ENCODE results near the gene PNPLA6. TPM values are rescaled to one million over a fixed set of nuclear protein-coding genes. Genes with fewer than 3 reads are reported as not detected.

Gene PNPLA6
- polyA plus RNA-seq, 1 of the 3 experiments (the other 2 are of a cell fraction), result 90.5 TPM

DNA sequence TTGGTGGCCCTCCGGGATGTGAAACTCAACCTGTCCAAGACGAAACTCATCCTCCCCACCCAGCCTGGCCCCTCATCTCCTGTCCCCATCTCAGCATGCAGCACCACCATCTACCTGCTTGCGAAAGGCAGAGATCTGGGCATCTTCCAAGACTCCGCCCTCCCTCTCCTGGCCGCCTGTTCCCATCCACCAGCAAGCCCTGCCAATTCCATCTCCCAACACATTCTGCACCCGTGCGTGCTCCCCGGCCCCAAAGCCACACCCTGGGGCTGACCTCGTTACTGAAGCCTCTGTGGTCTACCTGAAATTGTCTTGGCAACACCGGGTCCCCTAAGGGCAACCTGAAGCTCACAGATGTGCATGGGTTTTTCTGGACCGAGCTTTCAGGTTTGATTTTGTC lies 46.9 kb downstream of the PNPLA6 start:
- ChIA-PET CTCF (interaction anchor here (1.6 to 3.1 kb wide), 2 partner anchors 14 to 98 kb away, joined by 6 to 20 read pairs; partner anchors contain the start of gene TRAPPC5), POLR2A (no interaction called here)
- H3K36me3 ChIP-seq (replicated peaks in 1 of 2; ENCODE audit: control insufficient read depth in 1 of 2, insufficient read depth in 2 of 2, low read length in 1 of 2), result no peaks in the 10 kb centered on the region
- TF ChIP-seq SIN3A (IDR thresholded peaks at IDR 0.05; ENCODE audit: borderline replicate concordance, low read depth, low read length), result no peak
- TF ChIP-seq MXI1 (IDR thresholded peaks at IDR 0.05; ENCODE audit: low read depth, low read length), result no peak
- TF ChIP-seq TAF1 (IDR thresholded peaks at IDR 0.05; ENCODE audit: borderline replicate concordance, low read depth, low read length), result no peak
- no peak for TF ChIP-seq YY1 (IDR thresholded peaks at IDR 0.05; ENCODE audit: low read depth)
- no peak overlapping the region for H3K27ac ChIP-seq (ENCODE audit: low read depth in 2 of 2, low read length in 1 of 2)
- H2AFZ ChIP-seq (ENCODE audit: low read depth), result no peak overlapping the region
- no peaks in the 10 kb centered on the region for H3K79me2 ChIP-seq (ENCODE audit: insufficient read depth)
- H3K4me2 ChIP-seq, result no peak overlapping the region
- H3F3A ChIP-seq (replicated peaks; ENCODE audit: insufficient read depth), result no peaks in the 10 kb centered on the region
- no peak for DNase-seq
- H4K20me1 ChIP-seq (ENCODE audit: insufficient read depth), result no peaks in the 10 kb centered on the region
- no peaks in the 10 kb centered on the region for H3K9me3 ChIP-seq
- H3K4me3 ChIP-seq (ENCODE audit: low read depth in 2 of 2, low read length in 1 of 2), result no peak overlapping the region
- 18% methylated on average over 11 of the region's 11 CpGs for WGBS (ENCODE audit: low lambda C conversion rate)
- no peak overlapping the region for H3K9ac ChIP-seq
- no peaks in the 10 kb centered on the region for H3K9me2 ChIP-seq
- H3K4me1 ChIP-seq (ENCODE audit: control insufficient read depth in 1 of 2, insufficient read depth in 2 of 2, low read depth in 1 of 2, low read length in 1 of 2), result no peaks in the 10 kb centered on the region
- H3K27me3 ChIP-seq (ENCODE audit: insufficient read depth), result peaks cover 59% of the 10 kb centered on the region

DNA sequence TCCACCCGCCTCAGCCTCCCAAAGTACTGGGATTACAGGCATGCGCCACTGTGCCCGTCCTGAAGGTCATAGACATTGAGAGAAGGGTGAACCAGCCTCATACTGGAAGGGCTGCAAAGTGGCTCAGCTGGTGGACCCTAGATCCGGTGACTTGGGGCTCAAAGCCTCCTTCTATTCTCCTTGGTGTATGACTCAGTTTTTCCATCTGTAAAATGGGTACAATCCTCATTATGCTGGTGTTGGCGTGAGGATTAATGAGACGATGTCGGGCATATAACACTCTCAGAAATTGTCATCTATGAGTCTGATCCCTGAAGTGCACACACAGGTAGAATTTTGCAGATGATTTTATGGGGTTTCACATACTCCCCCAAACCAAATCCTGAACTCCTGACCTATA lies 54.3 kb downstream of the PNPLA6 start:
- no peak overlapping the region for H3K4me2 ChIP-seq
- no peaks in the 10 kb centered on the region for H3K9me3 ChIP-seq
- 43% methylated on average over 7 of the region's 7 CpGs for WGBS (ENCODE audit: low lambda C conversion rate)
- no peak for DNase-seq
- H3K4me1 ChIP-seq (ENCODE audit: control insufficient read depth in 1 of 2, insufficient read depth in 2 of 2, low read depth in 1 of 2, low read length in 1 of 2), result no peaks in the 10 kb centered on the region
- CTCF ChIA-PET, result interaction anchor here (1.4 to 3.4 kb wide), 3 partner anchors 21 to 91 kb away, joined by 4 to 15 read pairs (median 5); partner anchors contain the start of gene TRAPPC5
- H3K36me3 ChIP-seq (replicated peaks in 1 of 2; ENCODE audit: control insufficient read depth in 1 of 2, insufficient read depth in 2 of 2, low read length in 1 of 2), result no peaks in the 10 kb centered on the region
- H3K4me3 ChIP-seq (ENCODE audit: low read depth in 2 of 2, low read length in 1 of 2), result no peak overlapping the region
- H3K27ac ChIP-seq (ENCODE audit: low read depth in 2 of 2, low read length in 1 of 2), result no peak overlapping the region
- no peaks in the 10 kb centered on the region for H3K9me2 ChIP-seq
- no peak overlapping the region for H2AFZ ChIP-seq (ENCODE audit: low read depth)
- H3K9ac ChIP-seq, result no peak overlapping the region
- TF ChIP-seq FOXJ3 (CRISPR knock-in tag; IDR thresholded peaks at IDR 0.05), result no peak
- H3F3A ChIP-seq (replicated peaks; ENCODE audit: insufficient read depth), result no peaks in the 10 kb centered on the region
- peaks cover 25% of the 10 kb centered on the region; the same call in 1 of the 2 replicates for H3K27me3 ChIP-seq (ENCODE audit: insufficient read depth)
- H3K79me2 ChIP-seq (ENCODE audit: insufficient read depth), result no peaks in the 10 kb centered on the region
- POLR2A ChIA-PET, result no interaction called here
- H4K20me1 ChIP-seq (ENCODE audit: insufficient read depth), result no peaks in the 10 kb centered on the region

DNA sequence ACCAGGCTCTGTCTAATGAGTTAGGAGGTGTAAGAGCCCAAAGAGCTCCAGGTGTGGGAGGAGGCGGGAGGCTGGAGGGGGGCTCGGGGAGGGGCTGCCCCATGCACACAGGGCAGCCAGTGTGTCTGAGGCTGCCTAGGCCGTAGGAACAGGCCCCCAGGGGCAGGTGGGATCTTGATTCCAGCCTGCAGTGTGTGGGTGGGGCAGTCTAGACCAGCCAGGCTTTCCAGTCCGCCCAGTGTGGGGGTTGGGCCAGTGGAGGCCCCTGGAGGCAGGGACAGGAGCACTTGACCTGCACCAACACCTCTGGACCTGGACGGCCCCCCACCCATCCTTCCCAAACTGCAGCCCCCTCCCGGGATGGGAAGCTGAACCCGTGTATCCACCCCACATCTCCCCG lies 54.7 kb downstream of the PNPLA6 start:
- Histone ChIP-seq H3F3A (replicated peaks; ENCODE audit: insufficient read depth) (no peaks in the 10 kb centered on the region), H4K20me1 (ENCODE audit: insufficient read depth) (no peaks in the 10 kb centered on the region), H3K79me2 (ENCODE audit: insufficient read depth) (no peaks in the 10 kb centered on the region), H3K9me2 (no peaks in the 10 kb centered on the region), H3K27ac (ENCODE audit: low read depth in 2 of 2, low read length in 1 of 2) (no peak overlapping the region), H3K4me3 (ENCODE audit: low read depth in 2 of 2, low read length in 1 of 2) (no peak overlapping the region), H3K9ac (no peak overlapping the region), H3K4me2 (no peak overlapping the region), H2AFZ (ENCODE audit: low read depth) (no peak overlapping the region), H3K4me1 (ENCODE audit: control insufficient read depth in 1 of 2, insufficient read depth in 2 of 2, low read depth in 1 of 2, low read length in 1 of 2) (no peaks in the 10 kb centered on the region), H3K9me3 (no peaks in the 10 kb centered on the region), H3K36me3 (replicated peaks in 1 of 2; ENCODE audit: control insufficient read depth in 1 of 2, insufficient read depth in 2 of 2, low read length in 1 of 2) (no peaks in the 10 kb centered on the region), H3K27me3 (ENCODE audit: insufficient read depth) (peaks cover 26% of the 10 kb centered on the region; the same call in 1 of the 2 replicates)
- WGBS (ENCODE audit: low lambda C conversion rate), result 26% methylated on average over 4 of the region's 8 CpGs
- ChIA-PET CTCF (interaction anchor here (1.3 to 3.4 kb wide), 3 partner anchors 22 to 210 kb away, joined by 4 to 15 read pairs (median 4); no protein-coding TSS in a partner anchor), POLR2A (no interaction called here)
- no peak for DNase-seq
- TF ChIP-seq RCOR1 (IDR thresholded peaks at IDR 0.05; ENCODE audit: low read length) (no peak), NFIC (IDR thresholded peaks at IDR 0.05; ENCODE audit: borderline replicate concordance) (no peak), MEF2A (IDR thresholded peaks at IDR 0.05; ENCODE audit: borderline replicate concordance, low read depth) (no peak), FOXM1 (IDR thresholded peaks at IDR 0.05; ENCODE audit: low read depth) (no peak), TEAD4 (IDR thresholded peaks at IDR 0.05; ENCODE audit: borderline replicate concordance, insufficient read depth) (no peak), TAF1 (IDR thresholded peaks at IDR 0.05; ENCODE audit: borderline replicate concordance, low read depth, low read length) (no peak), CHD2 (IDR thresholded peaks at IDR 0.05; ENCODE audit: low read length, partially characterized antibody) (no peak)
- TF ChIP-seq, protein P1, sequence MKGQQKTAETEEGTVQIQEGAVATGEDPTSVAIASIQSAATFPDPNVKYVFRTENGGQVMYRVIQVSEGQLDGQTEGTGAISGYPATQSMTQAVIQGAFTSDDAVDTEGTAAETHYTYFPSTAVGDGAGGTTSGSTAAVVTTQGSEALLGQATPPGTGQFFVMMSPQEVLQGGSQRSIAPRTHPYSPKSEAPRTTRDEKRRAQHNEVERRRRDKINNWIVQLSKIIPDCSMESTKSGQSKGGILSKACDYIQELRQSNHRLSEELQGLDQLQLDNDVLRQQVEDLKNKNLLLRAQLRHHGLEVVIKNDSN (IDR thresholded peaks at IDR 0.05; ENCODE audit: borderline replicate concordance, low read depth), result no peak
- TF ChIP-seq, protein P2, sequence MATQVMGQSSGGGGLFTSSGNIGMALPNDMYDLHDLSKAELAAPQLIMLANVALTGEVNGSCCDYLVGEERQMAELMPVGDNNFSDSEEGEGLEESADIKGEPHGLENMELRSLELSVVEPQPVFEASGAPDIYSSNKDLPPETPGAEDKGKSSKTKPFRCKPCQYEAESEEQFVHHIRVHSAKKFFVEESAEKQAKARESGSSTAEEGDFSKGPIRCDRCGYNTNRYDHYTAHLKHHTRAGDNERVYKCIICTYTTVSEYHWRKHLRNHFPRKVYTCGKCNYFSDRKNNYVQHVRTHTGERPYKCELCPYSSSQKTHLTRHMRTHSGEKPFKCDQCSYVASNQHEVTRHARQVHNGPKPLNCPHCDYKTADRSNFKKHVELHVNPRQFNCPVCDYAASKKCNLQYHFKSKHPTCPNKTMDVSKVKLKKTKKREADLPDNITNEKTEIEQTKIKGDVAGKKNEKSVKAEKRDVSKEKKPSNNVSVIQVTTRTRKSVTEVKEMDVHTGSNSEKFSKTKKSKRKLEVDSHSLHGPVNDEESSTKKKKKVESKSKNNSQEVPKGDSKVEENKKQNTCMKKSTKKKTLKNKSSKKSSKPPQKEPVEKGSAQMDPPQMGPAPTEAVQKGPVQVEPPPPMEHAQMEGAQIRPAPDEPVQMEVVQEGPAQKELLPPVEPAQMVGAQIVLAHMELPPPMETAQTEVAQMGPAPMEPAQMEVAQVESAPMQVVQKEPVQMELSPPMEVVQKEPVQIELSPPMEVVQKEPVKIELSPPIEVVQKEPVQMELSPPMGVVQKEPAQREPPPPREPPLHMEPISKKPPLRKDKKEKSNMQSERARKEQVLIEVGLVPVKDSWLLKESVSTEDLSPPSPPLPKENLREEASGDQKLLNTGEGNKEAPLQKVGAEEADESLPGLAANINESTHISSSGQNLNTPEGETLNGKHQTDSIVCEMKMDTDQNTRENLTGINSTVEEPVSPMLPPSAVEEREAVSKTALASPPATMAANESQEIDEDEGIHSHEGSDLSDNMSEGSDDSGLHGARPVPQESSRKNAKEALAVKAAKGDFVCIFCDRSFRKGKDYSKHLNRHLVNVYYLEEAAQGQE (IDR thresholded peaks at IDR 0.05; ENCODE audit: low read depth, low read length), result no peak
- TF ChIP-seq, protein P3, sequence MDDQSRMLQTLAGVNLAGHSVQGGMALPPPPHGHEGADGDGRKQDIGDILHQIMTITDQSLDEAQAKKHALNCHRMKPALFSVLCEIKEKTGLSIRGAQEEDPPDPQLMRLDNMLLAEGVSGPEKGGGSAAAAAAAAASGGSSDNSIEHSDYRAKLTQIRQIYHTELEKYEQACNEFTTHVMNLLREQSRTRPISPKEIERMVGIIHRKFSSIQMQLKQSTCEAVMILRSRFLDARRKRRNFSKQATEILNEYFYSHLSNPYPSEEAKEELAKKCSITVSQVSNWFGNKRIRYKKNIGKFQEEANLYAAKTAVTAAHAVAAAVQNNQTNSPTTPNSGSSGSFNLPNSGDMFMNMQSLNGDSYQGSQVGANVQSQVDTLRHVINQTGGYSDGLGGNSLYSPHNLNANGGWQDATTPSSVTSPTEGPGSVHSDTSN (IDR thresholded peaks at IDR 0.05), result no peak
- TF ChIP-seq, protein P4, sequence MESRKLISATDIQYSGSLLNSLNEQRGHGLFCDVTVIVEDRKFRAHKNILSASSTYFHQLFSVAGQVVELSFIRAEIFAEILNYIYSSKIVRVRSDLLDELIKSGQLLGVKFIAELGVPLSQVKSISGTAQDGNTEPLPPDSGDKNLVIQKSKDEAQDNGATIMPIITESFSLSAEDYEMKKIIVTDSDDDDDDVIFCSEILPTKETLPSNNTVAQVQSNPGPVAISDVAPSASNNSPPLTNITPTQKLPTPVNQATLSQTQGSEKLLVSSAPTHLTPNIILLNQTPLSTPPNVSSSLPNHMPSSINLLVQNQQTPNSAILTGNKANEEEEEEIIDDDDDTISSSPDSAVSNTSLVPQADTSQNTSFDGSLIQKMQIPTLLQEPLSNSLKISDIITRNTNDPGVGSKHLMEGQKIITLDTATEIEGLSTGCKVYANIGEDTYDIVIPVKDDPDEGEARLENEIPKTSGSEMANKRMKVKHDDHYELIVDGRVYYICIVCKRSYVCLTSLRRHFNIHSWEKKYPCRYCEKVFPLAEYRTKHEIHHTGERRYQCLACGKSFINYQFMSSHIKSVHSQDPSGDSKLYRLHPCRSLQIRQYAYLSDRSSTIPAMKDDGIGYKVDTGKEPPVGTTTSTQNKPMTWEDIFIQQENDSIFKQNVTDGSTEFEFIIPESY (IDR thresholded peaks at IDR 0.05; ENCODE audit: borderline replicate concordance, low read depth), result no peak
